ENCODE measurements around the gene LIME1. TPM values are rescaled to one million over a fixed set of nuclear protein-coding genes. Genes with fewer than 3 reads are reported as not detected.

Gene LIME1
- total and polyA plus RNA-seq, 10 of the 15 experiments (the other 5 are each of a cell fraction or from before 2014, with no cell fraction given) = 0.35 to 154 (median 49.9) TPM

DNA sequence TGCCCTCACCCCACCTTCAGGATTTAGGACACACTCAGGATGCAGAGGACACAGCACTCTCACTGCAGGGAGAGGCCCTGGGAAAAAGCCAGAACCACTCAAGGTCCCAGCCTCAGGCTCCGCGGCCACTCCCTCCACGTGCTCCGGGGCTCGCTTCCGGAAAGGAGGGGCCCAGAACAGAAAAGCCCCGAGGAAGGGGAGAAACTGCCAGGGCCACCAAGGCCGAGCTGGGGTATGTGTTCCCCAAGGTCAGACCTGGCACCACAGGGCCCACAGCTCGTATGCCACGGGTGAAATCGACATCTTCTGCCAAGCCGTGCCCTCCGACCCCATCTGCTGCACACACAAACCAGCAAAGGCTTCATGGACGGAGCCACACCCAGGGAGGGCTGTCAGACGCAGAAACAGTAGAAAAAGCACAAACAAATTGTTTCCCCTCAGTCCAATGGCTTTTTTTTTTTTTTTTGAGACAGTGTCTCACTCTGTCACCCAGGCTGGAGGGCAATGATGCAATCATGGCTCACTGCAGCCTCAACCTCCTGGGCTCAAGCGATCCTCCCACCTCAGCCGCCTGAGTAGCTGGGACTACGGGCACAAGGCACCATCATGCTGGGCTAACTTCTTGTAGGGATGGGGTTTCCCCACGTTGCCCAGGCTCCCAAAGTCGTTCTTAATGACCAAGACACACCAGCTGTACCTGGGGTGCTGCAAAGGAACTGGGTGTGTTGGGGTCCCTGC is 36.5 kb downstream of the LIME1 start:
- no peak for DNase-seq (ENCODE audit: low read depth, low spot score)
- ChIA-PET CTCF (interaction anchor here (1.4 kb wide), 1 partner anchor 13 kb away, joined by 3 read pairs; no protein-coding TSS in a partner anchor), SMC1A (ENCODE audit: uncharacterized antibody, unreplicated experiment) (no interaction called here), RAD21 (ENCODE audit: unreplicated experiment) (interaction anchor here (0.7 kb wide), 1 partner anchor 199 kb away, joined by 3 read pairs; the partner anchor contains the start of gene HELZ2), POLR2A (no interaction called here)
- WGBS (ENCODE audit: insufficient coverage, insufficient replicate concordance, low lambda C conversion rate, missing lambda C conversion rate) = 56% methylated on average over 20 of the region's 20 CpGs
- BruUV-seq (replicated peaks) = no TSS peak
- H2AFZ ChIP-seq (ENCODE audit: control insufficient read depth, low read depth, low read length) = no peak overlapping the region
- no peak for ATAC-seq
- TF ChIP-seq CBFB (IDR thresholded peaks at IDR 0.05; ENCODE audit: low read depth) (no peak), ZZZ3 (IDR thresholded peaks at IDR 0.05; ENCODE audit: control insufficient read depth, insufficient read length, low read depth) (no peak), STAT1 (conservative IDR thresholded peaks at IDR 0.05) (no peak), MYB (IDR thresholded peaks at IDR 0.05; ENCODE audit: borderline replicate concordance, low read depth, low read length) (no peak), POU2F2 (IDR thresholded peaks at IDR 0.05; ENCODE audit: borderline replicate concordance, low read depth, low read length) (no peak), SMARCA5 (IDR thresholded peaks at IDR 0.05) (no peak), ZSCAN29 (IDR thresholded peaks at IDR 0.05) (no peak), HDAC2 (IDR thresholded peaks at IDR 0.05) (no peak), IRF4 (IDR thresholded peaks at IDR 0.05; ENCODE audit: low read depth, low read length) (no peak), MEF2A (IDR thresholded peaks at IDR 0.05; ENCODE audit: insufficient read depth, low read depth, low read length) (no peak), ATF7 (IDR thresholded peaks at IDR 0.05; ENCODE audit: low read depth) (no peak), BACH1 (IDR thresholded peaks at IDR 0.05; ENCODE audit: borderline replicate concordance) (no peak), FOXM1 (IDR thresholded peaks at IDR 0.05; ENCODE audit: low read depth, low read length) (no peak), PAX8 (IDR thresholded peaks at IDR 0.05) (no peak), JUNB (IDR thresholded peaks at IDR 0.05) (no peak), RCOR1 (conservative IDR thresholded peaks at IDR 0.05; ENCODE audit: low read depth, low read length) (no peak)
- TF ChIP-seq, protein P1, sequence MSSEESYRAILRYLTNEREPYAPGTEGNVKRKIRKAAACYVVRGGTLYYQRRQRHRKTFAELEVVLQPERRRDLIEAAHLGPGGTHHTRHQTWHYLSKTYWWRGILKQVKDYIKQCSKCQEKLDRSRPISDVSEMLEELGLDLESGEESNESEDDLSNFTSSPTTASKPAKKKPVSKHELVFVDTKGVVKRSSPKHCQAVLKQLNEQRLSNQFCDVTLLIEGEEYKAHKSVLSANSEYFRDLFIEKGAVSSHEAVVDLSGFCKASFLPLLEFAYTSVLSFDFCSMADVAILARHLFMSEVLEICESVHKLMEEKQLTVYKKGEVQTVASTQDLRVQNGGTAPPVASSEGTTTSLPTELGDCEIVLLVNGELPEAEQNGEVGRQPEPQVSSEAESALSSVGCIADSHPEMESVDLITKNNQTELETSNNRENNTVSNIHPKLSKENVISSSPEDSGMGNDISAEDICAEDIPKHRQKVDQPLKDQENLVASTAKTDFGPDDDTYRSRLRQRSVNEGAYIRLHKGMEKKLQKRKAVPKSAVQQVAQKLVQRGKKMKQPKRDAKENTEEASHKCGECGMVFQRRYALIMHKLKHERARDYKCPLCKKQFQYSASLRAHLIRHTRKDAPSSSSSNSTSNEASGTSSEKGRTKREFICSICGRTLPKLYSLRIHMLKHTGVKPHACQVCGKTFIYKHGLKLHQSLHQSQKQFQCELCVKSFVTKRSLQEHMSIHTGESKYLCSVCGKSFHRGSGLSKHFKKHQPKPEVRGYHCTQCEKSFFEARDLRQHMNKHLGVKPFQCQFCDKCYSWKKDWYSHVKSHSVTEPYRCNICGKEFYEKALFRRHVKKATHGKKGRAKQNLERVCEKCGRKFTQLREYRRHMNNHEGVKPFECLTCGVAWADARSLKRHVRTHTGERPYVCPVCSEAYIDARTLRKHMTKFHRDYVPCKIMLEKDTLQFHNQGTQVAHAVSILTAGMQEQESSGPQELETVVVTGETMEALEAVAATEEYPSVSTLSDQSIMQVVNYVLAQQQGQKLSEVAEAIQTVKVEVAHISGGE (CRISPR knock-in tag; IDR thresholded peaks at IDR 0.05) = no peak
- TF ChIP-seq, protein P2, sequence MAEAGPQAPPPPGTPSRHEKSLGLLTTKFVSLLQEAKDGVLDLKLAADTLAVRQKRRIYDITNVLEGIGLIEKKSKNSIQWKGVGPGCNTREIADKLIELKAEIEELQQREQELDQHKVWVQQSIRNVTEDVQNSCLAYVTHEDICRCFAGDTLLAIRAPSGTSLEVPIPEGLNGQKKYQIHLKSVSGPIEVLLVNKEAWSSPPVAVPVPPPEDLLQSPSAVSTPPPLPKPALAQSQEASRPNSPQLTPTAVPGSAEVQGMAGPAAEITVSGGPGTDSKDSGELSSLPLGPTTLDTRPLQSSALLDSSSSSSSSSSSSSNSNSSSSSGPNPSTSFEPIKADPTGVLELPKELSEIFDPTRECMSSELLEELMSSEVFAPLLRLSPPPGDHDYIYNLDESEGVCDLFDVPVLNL (IDR thresholded peaks at IDR 0.05; ENCODE audit: low read depth, low read length) = no peak
- TF ChIP-seq, protein P3, sequence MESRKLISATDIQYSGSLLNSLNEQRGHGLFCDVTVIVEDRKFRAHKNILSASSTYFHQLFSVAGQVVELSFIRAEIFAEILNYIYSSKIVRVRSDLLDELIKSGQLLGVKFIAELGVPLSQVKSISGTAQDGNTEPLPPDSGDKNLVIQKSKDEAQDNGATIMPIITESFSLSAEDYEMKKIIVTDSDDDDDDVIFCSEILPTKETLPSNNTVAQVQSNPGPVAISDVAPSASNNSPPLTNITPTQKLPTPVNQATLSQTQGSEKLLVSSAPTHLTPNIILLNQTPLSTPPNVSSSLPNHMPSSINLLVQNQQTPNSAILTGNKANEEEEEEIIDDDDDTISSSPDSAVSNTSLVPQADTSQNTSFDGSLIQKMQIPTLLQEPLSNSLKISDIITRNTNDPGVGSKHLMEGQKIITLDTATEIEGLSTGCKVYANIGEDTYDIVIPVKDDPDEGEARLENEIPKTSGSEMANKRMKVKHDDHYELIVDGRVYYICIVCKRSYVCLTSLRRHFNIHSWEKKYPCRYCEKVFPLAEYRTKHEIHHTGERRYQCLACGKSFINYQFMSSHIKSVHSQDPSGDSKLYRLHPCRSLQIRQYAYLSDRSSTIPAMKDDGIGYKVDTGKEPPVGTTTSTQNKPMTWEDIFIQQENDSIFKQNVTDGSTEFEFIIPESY (IDR thresholded peaks at IDR 0.05) = no peak
- TF ChIP-seq, protein P4, sequence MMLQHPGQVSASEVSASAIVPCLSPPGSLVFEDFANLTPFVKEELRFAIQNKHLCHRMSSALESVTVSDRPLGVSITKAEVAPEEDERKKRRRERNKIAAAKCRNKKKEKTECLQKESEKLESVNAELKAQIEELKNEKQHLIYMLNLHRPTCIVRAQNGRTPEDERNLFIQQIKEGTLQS (IDR thresholded peaks at IDR 0.05; ENCODE audit: borderline replicate concordance, extremely low read depth, low read depth, low read length) = no peak
- intact Hi-C loops (cut with micrococcal nuclease; ENCODE audit: unreplicated experiment) (no loop called here), in situ Hi-C loops (cut with MboI) (no loop called here)
- H3K79me2 ChIP-seq (ENCODE audit: control insufficient read depth, insufficient read depth, low read length) = no peaks in the 10 kb centered on the region
- no peaks in the 10 kb centered on the region for H3K36me3 ChIP-seq (ENCODE audit: control insufficient read depth in 2 of 2, insufficient read depth in 2 of 2, low read length in 1 of 2)
- H3K4me2 ChIP-seq (ENCODE audit: control insufficient read depth, insufficient read depth) = no peak overlapping the region
- H3K4me3 ChIP-seq = no peak overlapping the region
- no peak overlapping the region for H3K9ac ChIP-seq (ENCODE audit: control insufficient read depth, insufficient read depth, low read length)
- H3K4me1 ChIP-seq (ENCODE audit: control insufficient read depth, insufficient read depth, low read length) = no peaks in the 10 kb centered on the region
- no peak overlapping the region for H3K27ac ChIP-seq (ENCODE audit: control insufficient read depth, insufficient read depth)
- no peaks in the 10 kb centered on the region for H3K27me3 ChIP-seq (replicated peaks in 1 of 2; ENCODE audit: control insufficient read depth in 2 of 2, insufficient read depth in 2 of 2, low read length in 1 of 2)
- no peaks in the 10 kb centered on the region for H4K20me1 ChIP-seq (ENCODE audit: control insufficient read depth, insufficient read depth)
- FAIRE-seq = no peak
- peaks cover 7% of the 10 kb centered on the region; the same call in 1 of the 3 replicates for H3K9me3 ChIP-seq (replicated peaks; ENCODE audit: control insufficient read depth, insufficient read depth, low read length)

Measured in GM12878 (cell line).